ENCODE data around the gene PCLAF.
"Not testable (repeated sequence)": the region's sequence is repeated elsewhere in the genome, so short reads cannot be mapped to it uniquely, and the experiment has no call there.

- not testable (repeated sequence) for TF ChIP-seq EZH2phosphoT487 (IDR thresholded peaks at IDR 0.05; ENCODE audit: borderline replicate concordance); CTCF (conservative IDR thresholded peaks at IDR 0.05; ENCODE audit: low read length)
Observed at GRCh38 chr15:64326975-64327374, 54.3 kb downstream of the PCLAF start.
